Endodermal cell (in vitro differentiated cells): ENCODE data around the gene ADAMTS15. TPM values are rescaled to one million over a fixed set of nuclear protein-coding genes. Genes with fewer than 3 reads are reported as not detected.

Source experiments
- DNase-seq: peaks from one replicate; pipeline ENCODE4 v3.0.0-alpha.2; 2017
- H3K27ac ChIP-seq: 2 replicates; pipeline ENCODE4 v1.5.1; 2013; ENCODE audit warnings: mild to moderate bottlenecking, low read depth, low read length, moderate library complexity
- H3K27me3 ChIP-seq: 2 replicates; pipeline ENCODE4 v1.6.1; 2013; ENCODE audit warnings: mild to moderate bottlenecking, low read length, moderate library complexity; ENCODE audit not compliant: insufficient read depth, control insufficient read depth, poor library complexity, severe bottlenecking
- H3K36me3 ChIP-seq: 2 replicates; pipeline ENCODE4 v1.7.0; 2013; ENCODE audit warnings: mild to moderate bottlenecking, low read length, moderate library complexity; ENCODE audit not compliant: control insufficient read depth, insufficient read depth
- H3K4me1 ChIP-seq: one replicate; pipeline ENCODE4 v1.7.0; 2013; ENCODE audit warnings: low read length; ENCODE audit not compliant: control insufficient read depth, insufficient read depth
- H3K4me3 ChIP-seq: 2 replicates; pipeline ENCODE4 v1.5.1; 2013; ENCODE audit warnings: mild to moderate bottlenecking, low read length, moderate library complexity
- H3K9ac ChIP-seq: 2 replicates; pipeline ENCODE4 v1.6.1; 2013; ENCODE audit warnings: mild to moderate bottlenecking, low read length, moderate library complexity; ENCODE audit not compliant: poor library complexity, severe bottlenecking; ENCODE audit errors: extremely low read depth
- H3K9me3 ChIP-seq: 2 replicates; pipeline ENCODE4 v1.6.1; 2013; ENCODE audit warnings: mild to moderate bottlenecking, low read length, moderate library complexity; ENCODE audit not compliant: control insufficient read depth
- H3K27ac Mint-ChIP-seq: 2 replicates; pipeline ENCODE4 v1.8.0; 2020; ENCODE audit warnings: mixed read lengths
- H3K27me3 Mint-ChIP-seq: 2 replicates; pipeline ENCODE4 v1.8.0; 2021; ENCODE audit warnings: mild to moderate bottlenecking, mixed read lengths; ENCODE audit not compliant: insufficient read depth
- H3K36me3 Mint-ChIP-seq: 2 replicates; pipeline ENCODE4 v1.8.0; 2020; ENCODE audit warnings: low read depth, mixed read lengths
- H3K4me1 Mint-ChIP-seq: 2 replicates; pipeline ENCODE4 v1.8.0; 2020; ENCODE audit warnings: mixed read lengths
- H3K4me3 Mint-ChIP-seq: 2 replicates; pipeline ENCODE4 v1.8.0; 2020; ENCODE audit warnings: mild to moderate bottlenecking, moderate library complexity, mixed read lengths
- H3K9me3 Mint-ChIP-seq: 2 replicates; pipeline ENCODE4 v1.8.0; 2020; ENCODE audit warnings: mild to moderate bottlenecking, mixed read lengths
- CTCF ChIP-seq: fragments of 200-600 bp; sonication (generic); conservative IDR thresholded peaks from 2 replicates; pipeline ENCODE4 v1.5.0; 2021; ENCODE audit warnings: antibody characterized with exemption, mild to moderate bottlenecking
- WGBS, 2 experiments: methylation state at CpG; one replicate each; pipeline versions ENCODE4 v1.1.5 to v1.1.7; 2013; ENCODE audit warnings: missing lambda C conversion rate in 2 of 2, mixed read lengths in 1 of 2; ENCODE audit not compliant: insufficient coverage in 1 of 2, insufficient read length in 1 of 2; 5-methylcytosine and 5-hydroxymethylcytosine counted together
- total RNA-seq, 2 donors: library from RNA; stranded (reverse); fragmentation: NEBNext Ultra II Directional in 1 of 2; extraction: Animal tissue kit (Norgen Biotek cat#: 25700) in 1 of 2; gene quantifications; 2 replicates in 1 of 2; 3 replicates in 1 of 2; pipeline ENCODE4 v1.2.1, GENCODE V29; 2021

Gene ADAMTS15
- total RNA-seq, 2 donors from 2014 or later, result 0.27 to 1.0 TPM

GRCh38 chr11:130516554-130517505 lies 68.4 kb downstream of the ADAMTS15 start:
- TF ChIP-seq CTCF, result no peak
- 84 to 90% methylated on average over 9 to 10 of the region's 10 CpGs for WGBS, 2 experiments
- Histone ChIP-seq H3K9me3 (no peaks in the 10 kb centered on the region), H3K36me3 (no peaks in the 10 kb centered on the region), H3K4me1 (no peaks in the 10 kb centered on the region), H3K4me3 (no peak overlapping the region), H3K27ac (no peak overlapping the region), H3K27me3 (no peaks in the 10 kb centered on the region), H3K9ac (no peak overlapping the region)
- Mint-ChIP-seq H3K4me3 (no peak overlapping the region), H3K4me1 (no peaks in the 10 kb centered on the region), H3K9me3 (no peaks in the 10 kb centered on the region), H3K27me3 (peaks cover 6% of the 10 kb centered on the region), H3K27ac (no peak overlapping the region), H3K36me3 (no peaks in the 10 kb centered on the region)
- no peak for DNase-seq

GRCh38 chr11:130518164-130518680 lies 69.8 kb downstream of the ADAMTS15 start:
- Mint-ChIP-seq H3K4me1 (peaks cover 10% of the 10 kb centered on the region), H3K27me3 (peaks cover 4% of the 10 kb centered on the region), H3K36me3 (no peaks in the 10 kb centered on the region), H3K9me3 (no peaks in the 10 kb centered on the region), H3K4me3 (no peak overlapping the region), H3K27ac (no peak overlapping the region)
- WGBS, 2 experiments, result 71 to 83% methylated on average over 3 to 4 of the region's 4 CpGs
- Histone ChIP-seq H3K27ac (no peak overlapping the region), H3K9me3 (no peaks in the 10 kb centered on the region), H3K4me3 (no peak overlapping the region), H3K36me3 (no peaks in the 10 kb centered on the region), H3K27me3 (no peaks in the 10 kb centered on the region), H3K4me1 (no peaks in the 10 kb centered on the region), H3K9ac (no peak overlapping the region)
- no peak for DNase-seq
- TF ChIP-seq CTCF, result no peak

- H3K9me3 ChIP-seq, result no peaks in the 10 kb centered on the region
- WGBS, 2 experiments, result 93 to 94% methylated on average over 4 to 11 of the region's 11 CpGs
- DNase-seq, result no peak
- H3K4me1 ChIP-seq, result no peaks in the 10 kb centered on the region
- Mint-ChIP-seq H3K4me3 (no peak overlapping the region), H3K27ac (no peak overlapping the region), H3K4me1 (peaks cover 10% of the 10 kb centered on the region), H3K9me3 (no peaks in the 10 kb centered on the region), H3K36me3 (no peaks in the 10 kb centered on the region), H3K27me3 (peaks cover 8% of the 10 kb centered on the region)
- no peak overlapping the region for H3K4me3 ChIP-seq
- no peak for TF ChIP-seq CTCF
- no peak overlapping the region for H3K27ac ChIP-seq
- H3K9ac ChIP-seq, result no peak overlapping the region
- H3K27me3 ChIP-seq, result no peaks in the 10 kb centered on the region
- H3K36me3 ChIP-seq, result no peaks in the 10 kb centered on the region
Measured at GRCh38 chr11:130519128-130519932, 70.9 kb downstream of the ADAMTS15 start.
